SU-DHL-6 (cell line): ENCODE data around the gene ZNF33A.
"Not testable (repeated sequence)": the region's sequence is repeated elsewhere in the genome, so short reads cannot be mapped to it uniquely, and the experiment has no call there.

Source experiments
- EZH2phosphoT487 ChIP-seq: fragments of 200-600 bp; sonication (generic), shearing (Covaris generic); conservative IDR thresholded peaks from 2 replicates; pipeline ENCODE4 v1.6.1; 2018; ENCODE audit warnings: mild to moderate bottlenecking, antibody characterized with exemption, low read length, moderate library complexity, mixed read lengths
- TF ChIP-seq, protein P1 (sequence below): fragments of 200-600 bp; sonication (generic); IDR thresholded peaks from one replicate; pipeline ENCODE4 v1.5.1; 2017; ENCODE audit warnings: antibody characterized with exemption, mild to moderate bottlenecking, low read length, moderate library complexity; ENCODE audit not compliant: insufficient read depth, poor library complexity, severe bottlenecking

DNA sequence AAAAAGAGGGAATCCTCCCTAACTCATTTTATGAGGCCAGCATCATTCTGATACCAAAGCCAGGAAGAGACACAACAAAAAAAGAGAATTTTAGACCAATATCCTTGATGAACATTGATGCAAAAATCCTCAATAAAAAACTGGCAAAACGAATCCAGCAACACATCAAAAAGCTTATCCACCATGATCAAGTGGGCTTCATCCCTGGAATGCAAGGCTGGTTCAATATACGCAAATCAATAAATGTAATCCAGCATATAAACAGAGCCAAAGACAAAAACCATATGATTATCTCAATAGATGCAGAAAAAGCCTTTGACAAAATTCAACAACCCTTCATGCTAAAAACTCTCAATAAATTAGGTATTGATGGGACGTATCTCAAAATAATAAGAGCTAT is 11.6 kb upstream of the ZNF33A start:
- TF ChIP-seq, protein P1, sequence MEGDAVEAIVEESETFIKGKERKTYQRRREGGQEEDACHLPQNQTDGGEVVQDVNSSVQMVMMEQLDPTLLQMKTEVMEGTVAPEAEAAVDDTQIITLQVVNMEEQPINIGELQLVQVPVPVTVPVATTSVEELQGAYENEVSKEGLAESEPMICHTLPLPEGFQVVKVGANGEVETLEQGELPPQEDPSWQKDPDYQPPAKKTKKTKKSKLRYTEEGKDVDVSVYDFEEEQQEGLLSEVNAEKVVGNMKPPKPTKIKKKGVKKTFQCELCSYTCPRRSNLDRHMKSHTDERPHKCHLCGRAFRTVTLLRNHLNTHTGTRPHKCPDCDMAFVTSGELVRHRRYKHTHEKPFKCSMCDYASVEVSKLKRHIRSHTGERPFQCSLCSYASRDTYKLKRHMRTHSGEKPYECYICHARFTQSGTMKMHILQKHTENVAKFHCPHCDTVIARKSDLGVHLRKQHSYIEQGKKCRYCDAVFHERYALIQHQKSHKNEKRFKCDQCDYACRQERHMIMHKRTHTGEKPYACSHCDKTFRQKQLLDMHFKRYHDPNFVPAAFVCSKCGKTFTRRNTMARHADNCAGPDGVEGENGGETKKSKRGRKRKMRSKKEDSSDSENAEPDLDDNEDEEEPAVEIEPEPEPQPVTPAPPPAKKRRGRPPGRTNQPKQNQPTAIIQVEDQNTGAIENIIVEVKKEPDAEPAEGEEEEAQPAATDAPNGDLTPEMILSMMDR = not testable (repeated sequence)
- not testable (repeated sequence) for TF ChIP-seq EZH2phosphoT487
